Measurements from ENCODE around the gene KCNA10.

GRCh38 chr1:110524311-110525248 lies 5.6 kb upstream of the KCNA10 start:
- TF ChIP-seq CTCF (IDR thresholded peaks at IDR 0.05; ENCODE audit: low read length) (peak; percentile 62), EZH2 (optimal IDR thresholded peaks at IDR 0.05; ENCODE audit: low read depth, low read length) (no peak), EZH2phosphoT487 (IDR thresholded peaks at IDR 0.05; ENCODE audit: low read length) (no peak)

All from MM.1S (cell line).